ENCODE results near the gene DNAJC5. TPM values are rescaled to one million over a fixed set of nuclear protein-coding genes. Genes with fewer than 3 reads are reported as not detected.
"Not testable (repeated sequence)": the region's sequence is repeated elsewhere in the genome, so short reads cannot be mapped to it uniquely, and the experiment has no call there.

DNAJC5 gene
- total RNA-seq, 1 donor from 2014 or later, result 49.8 TPM

DNA sequence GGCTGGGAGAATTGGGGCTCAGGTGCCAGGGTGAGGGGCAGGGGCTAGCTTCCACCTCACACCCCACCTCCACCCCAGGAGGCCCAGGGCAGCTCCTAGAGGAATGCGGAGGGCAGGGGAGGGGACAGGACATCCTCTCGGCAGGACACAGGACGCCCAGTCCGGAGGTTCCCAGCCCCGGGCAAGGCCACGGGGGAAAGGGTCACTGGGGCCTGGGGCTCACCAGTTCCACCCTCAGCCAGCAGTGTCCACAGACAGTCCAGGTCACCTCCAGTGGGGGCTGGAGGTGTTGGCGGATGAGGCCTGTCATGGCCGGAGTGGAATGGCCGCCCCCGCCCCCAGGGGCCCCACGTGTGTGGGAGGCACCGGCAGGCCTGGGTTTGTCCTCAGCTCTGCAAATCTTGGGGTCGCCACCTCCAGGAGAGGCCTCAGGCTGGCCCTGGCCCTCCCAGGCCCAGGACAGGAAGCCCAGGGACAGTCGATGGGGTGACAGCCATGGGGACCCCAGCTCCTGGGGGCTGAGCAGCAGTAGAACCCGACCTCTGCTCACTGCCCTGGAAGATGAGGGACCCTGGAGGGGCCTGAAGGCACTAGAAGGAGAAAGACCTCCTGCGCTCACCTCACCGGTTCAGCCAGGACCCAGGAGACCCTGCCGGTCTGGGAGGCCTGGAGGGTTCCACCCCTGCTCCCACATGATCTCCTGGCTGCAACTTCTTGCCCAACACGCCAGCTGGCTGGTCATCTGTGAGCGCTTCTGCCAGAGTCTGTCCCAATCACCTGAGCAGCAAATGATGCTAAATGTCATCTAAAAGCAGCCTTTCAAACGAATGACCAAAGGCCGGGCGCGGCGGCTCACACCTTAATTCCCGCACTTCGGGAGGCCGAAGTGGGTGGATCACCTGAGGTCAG lies 46.7 kb upstream of the DNAJC5 start:
- peak; percentile 33 for ATAC-seq

DNA sequence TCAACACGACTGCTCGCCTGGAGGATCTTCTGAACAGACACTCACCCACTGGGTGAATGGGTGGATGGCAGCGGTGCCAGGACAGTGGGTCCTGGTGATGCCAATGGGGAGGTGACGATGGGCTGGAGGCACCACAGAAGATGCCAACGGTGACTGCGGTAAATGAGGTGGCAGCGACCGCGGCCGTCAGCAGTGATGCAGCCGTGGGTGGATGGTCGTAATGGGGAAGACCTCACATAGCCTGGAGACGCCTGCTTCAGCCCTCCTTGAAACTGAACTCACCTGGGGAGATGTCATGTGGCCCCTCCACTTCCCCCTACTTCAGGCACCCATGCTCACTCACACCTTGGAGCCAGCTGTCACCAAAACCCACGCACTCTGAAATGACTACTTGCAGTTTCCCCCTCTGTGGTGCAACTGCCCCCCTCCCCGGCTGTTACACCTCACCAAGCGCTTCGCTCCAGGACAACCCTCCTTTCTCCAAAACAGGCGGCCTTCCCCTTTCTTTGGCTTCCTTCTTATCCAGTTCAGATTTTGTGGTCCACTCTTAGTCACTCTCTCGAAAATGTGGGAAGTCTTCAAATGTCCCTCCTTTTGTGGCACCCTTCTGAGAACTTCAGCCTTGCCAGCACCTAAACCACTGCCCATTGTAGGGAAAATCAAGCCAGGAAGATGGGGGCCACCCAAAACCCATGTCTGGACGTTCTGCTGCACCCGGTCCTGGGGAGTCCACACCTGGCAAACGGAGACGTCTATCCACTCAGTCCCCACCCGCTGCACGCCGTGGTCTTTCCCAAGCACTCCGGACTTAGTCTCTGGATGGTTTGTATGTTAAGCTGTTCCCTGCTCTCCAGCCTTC lies 44.0 kb upstream of the DNAJC5 start:
- Histone ChIP-seq H3K4me3 (no peak overlapping the region), H3K27ac (no peak overlapping the region), H3K36me3 (no peaks in the 10 kb centered on the region), H3K27me3 (peaks cover 5% of the 10 kb centered on the region), H3K9me3 (no peaks in the 10 kb centered on the region), H3K4me1 (peaks cover 43% of the 10 kb centered on the region)
- TF ChIP-seq, protein P1, sequence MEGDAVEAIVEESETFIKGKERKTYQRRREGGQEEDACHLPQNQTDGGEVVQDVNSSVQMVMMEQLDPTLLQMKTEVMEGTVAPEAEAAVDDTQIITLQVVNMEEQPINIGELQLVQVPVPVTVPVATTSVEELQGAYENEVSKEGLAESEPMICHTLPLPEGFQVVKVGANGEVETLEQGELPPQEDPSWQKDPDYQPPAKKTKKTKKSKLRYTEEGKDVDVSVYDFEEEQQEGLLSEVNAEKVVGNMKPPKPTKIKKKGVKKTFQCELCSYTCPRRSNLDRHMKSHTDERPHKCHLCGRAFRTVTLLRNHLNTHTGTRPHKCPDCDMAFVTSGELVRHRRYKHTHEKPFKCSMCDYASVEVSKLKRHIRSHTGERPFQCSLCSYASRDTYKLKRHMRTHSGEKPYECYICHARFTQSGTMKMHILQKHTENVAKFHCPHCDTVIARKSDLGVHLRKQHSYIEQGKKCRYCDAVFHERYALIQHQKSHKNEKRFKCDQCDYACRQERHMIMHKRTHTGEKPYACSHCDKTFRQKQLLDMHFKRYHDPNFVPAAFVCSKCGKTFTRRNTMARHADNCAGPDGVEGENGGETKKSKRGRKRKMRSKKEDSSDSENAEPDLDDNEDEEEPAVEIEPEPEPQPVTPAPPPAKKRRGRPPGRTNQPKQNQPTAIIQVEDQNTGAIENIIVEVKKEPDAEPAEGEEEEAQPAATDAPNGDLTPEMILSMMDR (IDR thresholded peaks at IDR 0.05), result no peak
- intact Hi-C loops (cut with DNase I), result no loop called here
- ATAC-seq (no peak), DNase-seq (no peak)

More for the DNA sequence above, 46.7 kb upstream of the DNAJC5 start:
- Histone ChIP-seq H3K36me3 (no peaks in the 10 kb centered on the region), H3K27ac (peak overlapping the region; percentile 65), H3K27me3 (peaks cover 17% of the 10 kb centered on the region), H3K9me3 (no peaks in the 10 kb centered on the region), H3K4me1 (peaks cover 26% of the 10 kb centered on the region), H3K4me3 (no peak overlapping the region)
- TF ChIP-seq, protein P1 (IDR thresholded peaks at IDR 0.05), result no peak
- intact Hi-C loops (cut with DNase I), result no loop called here
- no peak for DNase-seq

DNA sequence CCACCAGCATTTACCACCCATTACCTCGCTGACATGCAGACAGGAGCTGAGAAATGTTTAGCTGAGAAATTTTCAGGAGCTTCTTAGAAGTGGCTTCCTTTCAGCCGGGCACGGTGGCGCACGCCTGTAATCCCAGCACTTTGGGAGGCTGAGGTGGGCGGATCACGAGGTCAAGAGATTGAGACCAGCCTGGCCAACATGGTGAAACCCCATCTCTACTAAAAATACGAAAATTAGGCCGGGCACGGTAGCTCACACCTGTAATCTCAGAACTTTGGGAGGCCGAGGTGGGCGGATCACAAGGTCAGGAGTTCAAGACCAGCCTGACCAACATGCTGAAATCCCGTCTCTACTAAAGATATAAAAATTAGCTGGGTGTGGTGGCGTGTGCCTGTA lies 43.4 kb upstream of the DNAJC5 start:
- intact Hi-C loops (cut with DNase I); H3K9me3 ChIP-seq; H3K36me3 ChIP-seq; H3K27me3 ChIP-seq; H3K27ac ChIP-seq; ATAC-seq; H3K4me3 ChIP-seq; DNase-seq: not testable (repeated sequence)
- peaks cover 40% of the 10 kb centered on the region for H3K4me1 ChIP-seq

DNA sequence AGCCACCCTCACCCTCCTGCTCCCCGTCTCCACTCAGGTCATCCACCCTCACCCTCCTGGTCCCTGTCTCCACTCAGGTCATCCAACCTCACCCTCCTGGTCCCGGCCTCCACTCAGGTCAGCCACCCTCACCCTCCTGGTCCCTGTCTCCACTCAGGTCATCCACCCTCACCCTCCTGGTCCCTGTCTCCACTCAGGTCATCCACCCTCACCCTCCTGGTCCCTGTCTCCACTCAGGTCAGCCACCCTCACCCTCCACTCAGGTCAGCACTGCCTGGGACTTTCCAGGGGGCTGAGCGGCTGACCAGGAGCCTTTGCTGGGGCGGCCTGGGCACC lies 41.2 kb upstream of the DNAJC5 start:
- intact Hi-C loops (cut with DNase I); H3K4me3 ChIP-seq; ATAC-seq; H3K36me3 ChIP-seq; H3K9me3 ChIP-seq; DNase-seq; H3K27me3 ChIP-seq: not testable (repeated sequence)
- peak overlapping the region; percentile 84 for H3K27ac ChIP-seq
- peaks cover 47% of the 10 kb centered on the region for H3K4me1 ChIP-seq

DNA sequence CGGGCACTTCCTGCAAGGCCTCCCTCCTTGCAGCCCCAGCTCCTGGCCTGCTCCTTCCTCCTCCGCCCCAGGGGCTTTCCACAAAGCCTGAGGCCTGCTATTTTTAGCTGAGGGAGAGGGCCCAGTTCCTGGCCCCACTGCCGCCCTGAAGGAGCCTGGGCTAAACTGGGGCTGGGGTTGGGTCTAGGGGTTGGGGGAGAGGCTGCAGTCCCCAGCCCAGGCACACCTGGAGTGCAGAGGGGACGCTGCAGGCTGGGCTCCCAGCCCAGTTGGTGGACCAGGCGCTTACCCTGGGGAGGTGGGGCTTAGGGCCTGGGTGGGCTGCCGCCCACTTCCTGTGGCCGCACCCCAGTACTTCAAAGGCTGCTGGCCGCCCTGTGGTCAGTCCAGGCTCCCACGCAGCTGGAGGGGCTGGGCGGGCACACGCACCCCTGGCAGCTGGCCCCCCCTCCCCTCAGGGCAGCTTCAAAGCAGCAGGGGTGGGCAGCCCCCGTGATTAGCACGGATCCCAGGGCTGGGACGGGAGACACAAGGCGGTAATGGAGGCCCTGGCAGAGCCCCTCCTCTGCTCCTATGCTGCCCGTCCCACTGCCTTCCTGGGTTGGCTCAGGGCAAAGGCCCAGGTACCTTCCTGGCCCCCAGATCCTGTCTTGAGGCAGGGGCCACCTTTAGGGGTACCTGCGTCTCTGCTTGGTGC lies 40.7 kb upstream of the DNAJC5 start:
- TF ChIP-seq, protein P1 (IDR thresholded peaks at IDR 0.05), result no peak
- DNase-seq, result no peak
- Histone ChIP-seq H3K27me3 (no peaks in the 10 kb centered on the region), H3K4me3 (peak overlapping the region; percentile 26), H3K4me1 (peaks cover 53% of the 10 kb centered on the region), H3K27ac (peak overlapping the region; percentile 84), H3K36me3 (no peaks in the 10 kb centered on the region), H3K9me3 (no peaks in the 10 kb centered on the region)
- peak; percentile 46 for ATAC-seq
- intact Hi-C loops (cut with DNase I), result no loop called here

DNA sequence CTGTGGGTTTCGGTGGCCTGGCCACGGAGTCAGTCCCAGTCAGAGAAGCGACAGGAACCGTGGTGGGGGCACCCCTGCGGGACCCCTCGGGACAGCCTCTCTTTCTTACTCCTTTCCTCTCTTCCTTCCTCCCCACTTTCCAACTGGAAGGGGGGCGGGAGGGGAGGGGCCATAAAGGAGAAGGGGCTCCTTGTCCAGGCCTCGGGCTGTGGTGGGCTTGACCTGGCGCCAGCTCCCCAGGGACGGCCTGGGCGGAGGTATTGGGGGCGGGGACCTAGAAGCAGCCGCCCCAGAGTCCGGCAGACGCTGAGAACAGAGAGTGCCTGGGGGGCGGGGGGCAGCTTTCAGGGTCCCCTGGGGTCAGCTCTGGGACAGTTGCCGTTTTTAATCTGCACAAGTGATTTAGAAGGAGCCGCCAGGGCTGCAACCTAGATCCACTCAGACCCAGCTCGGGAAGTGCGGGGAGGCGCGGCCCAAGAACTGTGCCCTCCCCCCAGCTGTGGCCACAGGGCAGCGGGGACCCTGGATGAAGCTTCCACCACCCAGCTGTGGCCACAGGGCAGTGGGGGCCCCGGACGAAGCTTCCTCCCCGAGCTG lies 40.1 kb upstream of the DNAJC5 start:
- Histone ChIP-seq H3K4me1 (peaks cover 55% of the 10 kb centered on the region), H3K4me3 (peak overlapping the region; percentile 26), H3K27me3 (no peaks in the 10 kb centered on the region), H3K9me3 (no peaks in the 10 kb centered on the region), H3K36me3 (no peaks in the 10 kb centered on the region), H3K27ac (peak overlapping the region; percentile 84)
- TF ChIP-seq, protein P1 (IDR thresholded peaks at IDR 0.05), result no peak
- ATAC-seq, result peak; percentile 5
- intact Hi-C loops (cut with DNase I), result no loop called here
- no peak for DNase-seq

Data from upper lobe of right lung (tissue), 1 donor.